DND-41 (cell line): ENCODE measurements around the gene CDH5.
"Not testable (repeated sequence)": the region's sequence is repeated elsewhere in the genome, so short reads cannot be mapped to it uniquely, and the experiment has no call there.

Experiments
- ATAC-seq: fragments of 200-7000 bp; cut with Tn5 transposase; 3 replicates; pipeline ENCODE4 v1.9.1; 2021; ENCODE audit warnings: low read depth; ENCODE audit not compliant: insufficient read depth
- DNase-seq: peaks from one replicate; pipeline ENCODE4 v3.0.0-alpha.2; 2020
- H2AFZ ChIP-seq: 2 replicates; pipeline ENCODE4 v1.6.0; 2012; ENCODE audit warnings: low read depth, low read length
- H3K27ac ChIP-seq: 2 replicates; pipeline ENCODE4 v1.5.1; 2012; ENCODE audit warnings: low read length, inconsistent platforms
- H3K27me3 ChIP-seq: fragments of 200-600 bp; sonication (generic); 2 replicates; pipeline ENCODE4 v1.6.0; 2012; ENCODE audit warnings: low read length, mild to moderate bottlenecking, inconsistent platforms; ENCODE audit not compliant: insufficient read depth, poor library complexity
- H3K36me3 ChIP-seq: 2 replicates; pipeline ENCODE4 v1.5.1; 2012; ENCODE audit warnings: low read length, inconsistent platforms; ENCODE audit not compliant: insufficient read depth
- H3K4me1 ChIP-seq: 2 replicates; pipeline ENCODE4 v1.5.1; 2012; ENCODE audit warnings: mild to moderate bottlenecking, low read length; ENCODE audit not compliant: insufficient read depth
- H3K4me2 ChIP-seq: 2 replicates; pipeline ENCODE4 v1.6.0; 2012; ENCODE audit warnings: mild to moderate bottlenecking, moderate library complexity, low read length, inconsistent platforms; ENCODE audit not compliant: insufficient read depth
- H3K4me3 ChIP-seq, 2 experiments: fragments of 200-600 bp in 1 of 2; shearing (Covaris generic) in 1 of 2; 2 replicates each; pipeline ENCODE4 v1.5.1; 2012 to 2016; ENCODE audit warnings: inconsistent platforms in 2 of 2, low read length in 2 of 2, mild to moderate bottlenecking in 2 of 2, low read depth in 1 of 2, moderate library complexity in 1 of 2
- H3K79me2 ChIP-seq: 2 replicates; pipeline ENCODE4 v1.6.0; 2012; ENCODE audit warnings: low read length, inconsistent platforms; ENCODE audit not compliant: insufficient read depth
- H3K9ac ChIP-seq: 2 replicates; pipeline ENCODE4 v1.6.0; 2012; ENCODE audit warnings: low read depth, mild to moderate bottlenecking, inconsistent platforms, low read length, moderate library complexity
- H3K9me3 ChIP-seq: 2 replicates; pipeline ENCODE4 v1.5.1; 2012; ENCODE audit warnings: low read length, moderate library complexity, mild to moderate bottlenecking, inconsistent platforms; ENCODE audit not compliant: insufficient read depth, severe bottlenecking
- H4K20me1 ChIP-seq: 2 replicates; pipeline ENCODE4 v1.6.0; 2012; ENCODE audit warnings: low read length; ENCODE audit not compliant: insufficient read depth
- CTCF ChIP-seq: IDR thresholded peaks from 2 replicates; pipeline ENCODE4 v1.5.1; 2012; ENCODE audit warnings: borderline replicate concordance, low read length, moderate library complexity, mild to moderate bottlenecking; ENCODE audit not compliant: poor library complexity, severe bottlenecking; ENCODE audit errors: extremely low read depth
- EZH2 ChIP-seq: IDR thresholded peaks from 3 replicates; pipeline ENCODE4 v1.6.1; 2012; ENCODE audit warnings: borderline replicate concordance, low read depth, mild to moderate bottlenecking, moderate library complexity, low read length, inconsistent platforms; ENCODE audit not compliant: severe bottlenecking

Gene CDH5

GRCh38 chr16:66451548-66451947, 85.1 kb downstream of the CDH5 start:
- no peaks in the 10 kb centered on the region for H3K79me2 ChIP-seq
- H3K27me3 ChIP-seq, result no peaks in the 10 kb centered on the region
- no peak overlapping the region for H3K9ac ChIP-seq
- no peak overlapping the region for H3K4me3 ChIP-seq
- TF ChIP-seq EZH2, result no peak
- no peak for TF ChIP-seq CTCF
- H2AFZ ChIP-seq, result no peak overlapping the region
- no peaks in the 10 kb centered on the region for H3K36me3 ChIP-seq
- no peak overlapping the region for H3K4me2 ChIP-seq
- no peak overlapping the region for H3K27ac ChIP-seq
- H3K9me3 ChIP-seq, result no peaks in the 10 kb centered on the region
- DNase-seq (no peak), ATAC-seq (no peak)
- no peaks in the 10 kb centered on the region for H4K20me1 ChIP-seq
- H3K4me1 ChIP-seq, result no peaks in the 10 kb centered on the region

GRCh38 chr16:66453230-66453629, 86.7 kb downstream of the CDH5 start:
- not testable (repeated sequence) for H3K4me1 ChIP-seq, H3K9ac ChIP-seq, H3K4me2 ChIP-seq, DNase-seq, H3K27me3 ChIP-seq, H2AFZ ChIP-seq, H4K20me1 ChIP-seq, H3K4me3 ChIP-seq, ATAC-seq, H3K79me2 ChIP-seq, H3K9me3 ChIP-seq, H3K27ac ChIP-seq, H3K36me3 ChIP-seq
